Measurements from ENCODE around the gene DELE1. TPM values are rescaled to one million over a fixed set of nuclear protein-coding genes. Genes with fewer than 3 reads are reported as not detected.
A peak's percentile ranks its signal among the peaks of the same experiment; 100 is the strongest.

Gene DELE1
- total and polyA plus RNA-seq, 2 donors (not counting 1 experiment from before 2014, with no cell fraction given) = 38.6 to 40.5 TPM

- DNase-seq (ENCODE audit: low read depth in 2 of 2) = no peak
- Histone ChIP-seq H3K9me3 (ENCODE audit: control insufficient read depth, insufficient read depth, low read depth, low read length) (no peaks in the 10 kb centered on the region), H3K4me3 (replicated peaks in 1 of 4; ENCODE audit: control extremely low read depth in 1 of 4, insufficient read depth in 1 of 4, low read depth in 3 of 4, low read length in 4 of 4) (no peak overlapping the region), H3K27ac (ENCODE audit: insufficient read depth, low read length) (no peak overlapping the region), H3K4me1 (ENCODE audit: control insufficient read depth, extremely low read depth, insufficient read depth, low read length) (peaks cover 3% of the 10 kb centered on the region), H3K36me3 (ENCODE audit: control insufficient read depth, insufficient read depth, low read length) (no peaks in the 10 kb centered on the region), H4K20me1 (ENCODE audit: control insufficient read depth, extremely low read depth, insufficient read depth, low read length) (no peaks in the 10 kb centered on the region), H3K79me2 (ENCODE audit: control insufficient read depth, insufficient read depth, low read length) (no peaks in the 10 kb centered on the region), H3K4me2 (ENCODE audit: extremely low read depth, insufficient read depth, low read length) (no peak overlapping the region), H3K9ac (ENCODE audit: insufficient read depth, low read length) (no peak overlapping the region), H2AFZ (ENCODE audit: low read length) (no peak overlapping the region), H3K27me3 (ENCODE audit: control insufficient read depth, insufficient read depth, low read length) (peaks cover 5% of the 10 kb centered on the region)
- TF ChIP-seq EZH2 (IDR thresholded peaks at IDR 0.05; ENCODE audit: low read length, missing control alignments) (no peak), CTCF (conservative IDR thresholded peaks at IDR 0.05 in 1 of 2, IDR thresholded peaks at IDR 0.05 in 1 of 2; ENCODE audit: low read depth in 1 of 2, low read length in 2 of 2) (no peak)
Measured at GRCh38 chr5:141910271-141910673, 13.4 kb upstream of the DELE1 start.

GRCh38 chr5:141913560-141914198, 10.0 kb upstream of the DELE1 start:
- H4K20me1 ChIP-seq (ENCODE audit: control insufficient read depth, extremely low read depth, insufficient read depth, low read length) = no peaks in the 10 kb centered on the region
- no peaks in the 10 kb centered on the region for H3K79me2 ChIP-seq (ENCODE audit: control insufficient read depth, insufficient read depth, low read length)
- no peak for DNase-seq (ENCODE audit: low read depth in 2 of 2)
- peak overlapping the region in 3 of 4 experiments; percentile 35 to 52 (median 40) for H3K4me3 ChIP-seq (replicated peaks in 1 of 4; ENCODE audit: control extremely low read depth in 1 of 4, insufficient read depth in 1 of 4, low read depth in 3 of 4, low read length in 4 of 4)
- no peak overlapping the region for H3K27ac ChIP-seq (ENCODE audit: insufficient read depth, low read length)
- no peaks in the 10 kb centered on the region for H3K36me3 ChIP-seq (ENCODE audit: control insufficient read depth, insufficient read depth, low read length)
- no peak overlapping the region for H3K9ac ChIP-seq (ENCODE audit: insufficient read depth, low read length)
- peaks cover 5% of the 10 kb centered on the region for H3K27me3 ChIP-seq (ENCODE audit: control insufficient read depth, insufficient read depth, low read length)
- peak overlapping the region; percentile 75 for H3K4me2 ChIP-seq (ENCODE audit: extremely low read depth, insufficient read depth, low read length)
- peak overlapping the region; percentile 58 for H2AFZ ChIP-seq (ENCODE audit: low read length)
- TF ChIP-seq EZH2 (IDR thresholded peaks at IDR 0.05; ENCODE audit: low read length, missing control alignments) (peak; percentile 51), CTCF (conservative IDR thresholded peaks at IDR 0.05 in 1 of 2, IDR thresholded peaks at IDR 0.05 in 1 of 2; ENCODE audit: low read depth in 1 of 2, low read length in 2 of 2) (no peak)
- no peaks in the 10 kb centered on the region for H3K9me3 ChIP-seq (ENCODE audit: control insufficient read depth, insufficient read depth, low read depth, low read length)
- H3K4me1 ChIP-seq (ENCODE audit: control insufficient read depth, extremely low read depth, insufficient read depth, low read length) = peaks cover 3% of the 10 kb centered on the region

GRCh38 chr5:141914199-141914743, 9.4 kb upstream of the DELE1 start:
- Histone ChIP-seq H3K4me3 (replicated peaks in 1 of 4; ENCODE audit: control extremely low read depth in 1 of 4, insufficient read depth in 1 of 4, low read depth in 3 of 4, low read length in 4 of 4) (peak overlapping the region in 3 of 4 experiments; percentile 35 to 52 (median 40)), H3K4me1 (ENCODE audit: control insufficient read depth, extremely low read depth, insufficient read depth, low read length) (peaks cover 3% of the 10 kb centered on the region), H3K27ac (ENCODE audit: insufficient read depth, low read length) (no peak overlapping the region), H3K4me2 (ENCODE audit: extremely low read depth, insufficient read depth, low read length) (peak overlapping the region; percentile 75), H3K79me2 (ENCODE audit: control insufficient read depth, insufficient read depth, low read length) (no peaks in the 10 kb centered on the region), H4K20me1 (ENCODE audit: control insufficient read depth, extremely low read depth, insufficient read depth, low read length) (no peaks in the 10 kb centered on the region), H3K9me3 (ENCODE audit: control insufficient read depth, insufficient read depth, low read depth, low read length) (no peaks in the 10 kb centered on the region), H3K27me3 (ENCODE audit: control insufficient read depth, insufficient read depth, low read length) (peaks cover 5% of the 10 kb centered on the region), H2AFZ (ENCODE audit: low read length) (peak overlapping the region; percentile 58), H3K9ac (ENCODE audit: insufficient read depth, low read length) (no peak overlapping the region), H3K36me3 (ENCODE audit: control insufficient read depth, insufficient read depth, low read length) (no peaks in the 10 kb centered on the region)
- peak in 1 of 2 donors; percentile 6 for DNase-seq (ENCODE audit: low read depth in 2 of 2)
- TF ChIP-seq CTCF (conservative IDR thresholded peaks at IDR 0.05 in 1 of 2, IDR thresholded peaks at IDR 0.05 in 1 of 2; ENCODE audit: low read depth in 1 of 2, low read length in 2 of 2) = peak; percentile 16 to 17
- TF ChIP-seq EZH2 (IDR thresholded peaks at IDR 0.05; ENCODE audit: low read length, missing control alignments) = no peak

All from fibroblast of lung (primary cell).